ENCODE results near the gene RAI1.

Gene RAI1

DNA sequence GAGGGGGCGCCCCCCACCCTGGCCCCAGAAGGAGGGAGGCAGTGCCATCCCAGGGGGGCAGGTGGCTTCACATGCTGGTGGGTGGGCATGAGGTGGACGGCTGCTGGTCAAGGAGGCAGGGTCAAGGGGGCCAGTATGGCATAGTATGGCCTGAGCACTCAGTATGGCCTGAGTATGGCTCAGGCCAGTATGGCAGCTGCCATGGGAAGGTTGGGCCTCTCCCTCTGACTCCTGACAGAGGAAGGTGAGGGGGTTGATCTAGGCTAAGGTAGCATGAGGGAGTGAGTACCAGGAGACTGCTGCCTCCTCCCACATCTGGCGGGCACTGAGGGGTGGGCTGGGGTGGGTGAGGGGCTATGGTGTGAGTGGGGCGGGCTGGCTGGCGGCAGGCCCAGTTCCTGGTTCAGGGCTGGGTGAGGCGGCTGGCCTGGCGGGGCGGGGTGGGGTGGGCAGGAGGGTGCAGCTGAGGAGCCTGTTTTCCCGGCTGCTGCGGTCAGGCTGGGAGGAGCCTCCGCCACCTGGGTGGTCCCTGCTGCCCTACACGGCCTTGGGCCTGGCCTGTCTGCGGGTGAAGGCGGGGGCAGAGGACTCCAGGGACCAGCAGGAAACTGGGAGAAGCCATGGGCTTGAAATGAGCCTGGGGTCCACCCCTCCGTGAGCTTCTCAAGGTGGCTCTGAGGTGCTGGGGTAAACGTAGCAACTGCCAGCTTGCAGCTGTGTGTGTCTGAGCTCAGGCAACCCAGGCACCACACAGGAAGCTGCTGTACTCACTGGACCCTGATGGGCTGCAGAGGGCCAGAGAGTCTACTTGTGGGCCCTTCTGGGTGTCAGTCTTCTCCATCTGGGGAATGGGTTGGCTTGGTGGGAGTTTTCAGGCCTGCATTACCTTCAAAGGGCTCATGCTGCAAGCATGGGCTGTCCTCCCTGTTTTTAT, 57.0 kb downstream of the RAI1 start:
- no peak for DNase-seq

DNA sequence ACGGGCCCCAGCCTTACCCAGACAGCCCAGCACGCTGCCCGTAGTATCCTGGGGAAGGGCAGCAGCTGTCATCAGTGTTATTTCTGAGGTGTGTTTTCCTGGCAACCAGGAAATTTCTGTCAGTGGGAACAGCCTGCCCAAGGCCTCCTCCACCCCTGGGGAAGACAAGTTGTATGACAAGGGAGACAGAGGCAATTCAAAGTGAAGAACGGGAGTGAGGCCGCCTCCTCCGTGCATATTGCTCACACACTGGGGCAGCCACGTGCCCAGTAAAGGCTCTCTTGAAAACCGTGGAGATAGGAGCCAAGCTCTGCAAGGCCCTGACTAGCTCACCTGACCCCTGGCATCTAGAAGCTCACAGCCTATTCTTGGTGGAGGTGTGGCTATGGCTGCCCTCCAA, 57.6 kb downstream of the RAI1 start:
- DNase-seq, result no peak

DNA sequence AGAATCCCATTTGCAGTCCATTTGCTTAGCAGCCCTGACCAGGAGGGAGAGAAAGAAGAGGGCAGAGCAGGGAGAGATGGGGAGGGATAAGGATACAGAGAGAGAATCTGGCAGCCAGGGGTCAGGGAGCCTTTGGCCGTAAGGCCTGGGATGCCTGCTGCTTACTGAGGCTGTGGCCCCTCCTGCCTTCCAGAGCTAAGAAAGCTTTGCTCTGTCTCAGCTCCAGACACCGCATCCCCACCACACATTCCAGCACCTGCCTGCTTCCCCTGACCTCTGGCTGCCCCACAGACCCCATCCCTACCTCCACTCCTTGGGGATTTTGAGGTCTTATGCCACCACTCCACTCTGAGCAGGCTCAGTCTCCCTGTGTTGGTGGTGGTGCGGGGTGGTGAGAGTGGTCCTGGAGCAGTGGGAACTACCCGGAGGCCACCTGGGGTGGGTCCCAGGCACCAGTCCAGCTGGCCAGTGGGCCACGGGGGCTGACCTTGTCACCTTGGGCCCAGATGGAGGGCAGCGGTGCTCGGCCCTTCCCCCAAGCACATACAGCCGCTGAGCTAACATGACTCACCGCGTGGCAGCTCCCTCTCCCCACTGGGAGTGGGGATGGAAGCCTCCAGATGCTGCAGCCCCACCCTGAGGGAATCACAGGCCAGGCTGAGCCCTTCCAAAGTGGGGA, 58.3 kb downstream of the RAI1 start:
- DNase-seq, result no peak

DNA sequence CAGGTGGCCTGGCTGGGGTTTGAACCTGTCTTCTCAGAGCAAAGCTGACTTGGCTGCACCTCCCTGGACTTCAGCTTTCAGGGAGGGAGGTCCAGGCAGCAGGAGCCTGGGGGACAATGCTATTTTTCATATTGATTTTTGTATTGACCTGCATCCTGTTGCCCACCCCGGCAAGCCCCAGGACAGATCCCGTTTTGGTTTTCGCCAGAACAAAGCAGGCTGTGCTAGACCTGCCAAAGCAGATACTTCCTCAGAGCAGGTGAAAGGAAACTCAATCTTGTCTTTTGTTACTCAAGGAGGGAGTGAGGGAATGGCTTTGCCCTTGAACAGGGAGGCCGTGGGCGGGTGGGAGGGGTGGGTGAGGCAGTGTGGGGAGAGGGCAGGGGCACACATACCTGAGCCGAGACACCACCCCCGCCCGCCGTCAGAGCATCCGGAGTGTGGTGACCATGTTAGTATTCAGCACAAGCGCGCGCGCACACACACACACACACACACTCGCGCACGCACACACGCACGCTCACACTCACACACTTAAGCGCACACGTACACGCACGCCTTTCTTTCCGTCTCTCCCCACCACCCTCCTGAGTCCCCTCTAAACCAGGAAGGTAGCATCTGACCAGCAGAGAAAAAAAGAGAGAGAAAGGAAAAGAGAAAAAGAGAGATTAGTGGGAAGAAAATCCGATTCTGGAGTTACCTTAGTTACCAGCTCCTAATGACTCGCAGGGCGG, 59.5 kb downstream of the RAI1 start:
- peak; percentile 69 for DNase-seq

DNA sequence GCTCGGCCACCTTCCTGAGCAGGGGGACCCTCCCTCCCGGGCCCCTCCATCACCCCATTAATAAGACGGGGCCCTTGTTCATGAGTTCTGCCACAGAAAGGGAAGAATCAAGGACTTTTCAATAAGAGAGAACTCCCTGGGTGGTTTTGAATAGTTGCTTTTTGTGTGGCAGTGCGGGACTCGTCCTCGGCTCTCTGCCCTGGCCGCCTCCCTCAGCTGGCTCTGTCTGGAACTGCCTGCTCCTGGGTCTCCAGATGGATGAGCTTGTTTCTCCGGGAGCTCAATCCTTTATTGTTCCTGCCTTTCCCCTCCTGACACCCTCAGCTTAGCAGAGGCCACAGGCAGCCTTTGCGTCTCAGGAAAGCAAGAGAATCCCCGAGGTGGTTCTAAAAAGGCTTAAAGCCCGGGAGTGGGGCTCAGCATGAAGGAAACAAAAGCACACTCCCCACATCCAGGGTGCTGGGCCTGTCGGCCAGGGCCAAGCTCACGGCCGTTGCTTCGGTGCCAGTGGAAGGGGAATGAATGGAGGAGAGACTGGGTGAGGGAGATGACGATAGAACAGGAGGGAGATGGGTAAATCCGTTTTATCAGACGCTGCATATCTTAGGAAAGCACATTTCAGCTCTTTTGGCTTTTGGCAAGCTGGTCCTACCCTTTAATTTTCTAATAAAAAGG, 60.2 kb downstream of the RAI1 start:
- DNase-seq, result no peak

DNA sequence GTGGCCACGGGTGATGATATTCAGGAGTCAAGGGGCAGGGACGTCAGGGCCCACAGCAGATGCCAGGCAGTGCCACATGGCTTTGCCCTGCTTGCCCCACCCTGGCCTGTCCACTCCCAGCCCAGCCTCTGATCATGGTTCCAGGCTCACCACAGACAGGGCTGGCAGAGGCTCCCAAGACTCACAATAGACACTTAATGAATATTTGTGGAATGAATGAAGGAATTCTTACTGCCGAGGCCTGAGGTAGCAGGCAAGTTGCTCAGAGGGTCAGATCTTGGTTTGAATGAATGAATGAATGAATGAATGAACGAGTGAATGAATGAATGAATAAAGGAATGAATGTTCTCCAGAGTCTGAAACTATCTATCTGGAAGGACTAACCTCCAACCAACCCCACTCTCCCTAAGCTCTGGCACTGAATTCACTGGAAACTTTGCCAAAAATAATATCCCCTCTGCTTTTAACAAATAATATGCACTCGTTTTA, 60.9 kb downstream of the RAI1 start:
- DNase-seq, result no peak

DNA sequence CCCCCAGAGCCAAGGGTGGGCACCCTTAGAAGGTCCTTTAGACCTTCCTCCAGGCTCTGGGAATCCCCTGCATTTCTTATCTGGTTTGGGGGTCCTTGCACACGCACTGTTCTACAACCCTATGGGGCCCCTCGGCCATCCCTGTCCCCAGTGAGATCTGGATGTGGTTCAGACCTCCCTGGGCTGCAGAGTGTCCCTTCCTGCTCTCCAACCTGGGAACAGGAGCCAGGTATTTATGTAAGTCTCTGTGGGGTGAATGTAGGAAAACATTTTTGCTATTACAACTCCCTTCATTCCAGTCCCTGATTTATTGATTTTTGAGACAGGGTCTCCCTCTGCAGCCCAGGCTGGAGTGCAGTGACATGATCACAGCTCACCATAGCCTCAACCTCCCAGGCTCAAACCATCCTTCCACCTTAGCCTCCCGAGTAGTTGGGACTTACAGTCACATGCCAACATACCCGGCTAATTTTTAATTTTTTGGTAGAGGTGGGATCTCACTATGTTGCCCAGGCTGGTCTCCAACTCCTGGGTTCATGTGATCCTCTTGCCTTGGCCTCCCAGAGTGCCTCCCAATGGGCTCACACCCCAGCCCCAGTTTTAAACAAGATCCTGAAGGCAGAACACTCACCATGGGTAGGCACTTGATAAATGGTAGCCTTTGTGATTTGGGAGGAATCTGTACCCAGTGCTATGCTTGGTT, 61.6 kb downstream of the RAI1 start:
- no peak for DNase-seq

DNA sequence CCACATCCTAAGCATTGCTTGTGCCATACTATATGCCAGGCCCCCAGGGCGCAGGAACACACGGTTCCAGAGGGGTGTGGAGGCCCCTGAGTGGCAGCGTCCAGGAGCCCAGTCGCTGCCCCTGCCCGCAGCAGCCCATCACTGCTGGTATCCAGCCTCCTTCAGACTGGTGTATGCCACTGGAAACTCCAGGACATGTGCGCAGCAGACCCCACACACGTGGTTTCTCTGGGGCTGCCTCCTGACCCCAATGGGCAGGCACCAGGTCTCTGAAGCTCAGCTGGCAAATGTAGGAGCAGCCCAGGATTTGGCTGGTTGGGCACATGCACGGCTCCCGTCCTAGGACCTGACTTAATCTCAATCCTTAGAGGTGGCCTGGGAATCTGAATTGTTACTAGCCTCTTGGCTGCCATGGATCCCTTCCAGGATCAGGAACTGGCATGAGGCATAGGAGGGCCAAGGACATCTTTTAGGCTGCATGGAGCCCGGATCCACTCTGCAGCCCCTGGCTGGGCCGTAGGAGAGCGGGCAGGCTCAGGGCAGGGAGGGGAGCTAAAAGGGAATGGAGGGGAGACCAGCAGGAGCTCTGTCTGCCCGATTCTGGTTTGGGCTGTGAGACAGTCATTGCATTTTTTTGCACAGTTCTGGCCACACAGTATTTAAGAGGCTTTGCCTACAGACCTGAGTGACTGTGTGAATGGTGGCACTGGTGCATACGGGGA, 62.3 kb downstream of the RAI1 start:
- no peak for DNase-seq

DNA sequence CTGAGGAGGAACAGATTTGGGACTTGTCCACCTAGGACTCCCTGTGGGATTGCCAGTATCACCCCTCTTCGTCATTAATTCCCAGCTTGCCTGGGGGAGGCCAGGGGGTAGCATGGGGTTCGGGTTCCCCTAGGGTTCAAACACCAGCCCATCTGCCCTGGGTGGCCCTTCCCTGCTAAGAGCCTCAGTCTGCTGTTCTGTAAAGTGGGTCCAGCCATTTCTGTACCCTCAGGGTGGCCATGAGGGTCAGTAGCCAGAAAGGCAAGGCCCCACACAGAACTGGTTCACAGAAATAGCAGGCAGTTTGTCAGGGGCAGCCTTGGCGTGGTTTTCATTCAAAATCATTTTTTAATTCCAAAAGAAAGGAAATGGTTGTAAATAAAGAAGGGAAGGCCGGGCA, 62.9 kb downstream of the RAI1 start:
- DNase-seq, result no peak

DNA sequence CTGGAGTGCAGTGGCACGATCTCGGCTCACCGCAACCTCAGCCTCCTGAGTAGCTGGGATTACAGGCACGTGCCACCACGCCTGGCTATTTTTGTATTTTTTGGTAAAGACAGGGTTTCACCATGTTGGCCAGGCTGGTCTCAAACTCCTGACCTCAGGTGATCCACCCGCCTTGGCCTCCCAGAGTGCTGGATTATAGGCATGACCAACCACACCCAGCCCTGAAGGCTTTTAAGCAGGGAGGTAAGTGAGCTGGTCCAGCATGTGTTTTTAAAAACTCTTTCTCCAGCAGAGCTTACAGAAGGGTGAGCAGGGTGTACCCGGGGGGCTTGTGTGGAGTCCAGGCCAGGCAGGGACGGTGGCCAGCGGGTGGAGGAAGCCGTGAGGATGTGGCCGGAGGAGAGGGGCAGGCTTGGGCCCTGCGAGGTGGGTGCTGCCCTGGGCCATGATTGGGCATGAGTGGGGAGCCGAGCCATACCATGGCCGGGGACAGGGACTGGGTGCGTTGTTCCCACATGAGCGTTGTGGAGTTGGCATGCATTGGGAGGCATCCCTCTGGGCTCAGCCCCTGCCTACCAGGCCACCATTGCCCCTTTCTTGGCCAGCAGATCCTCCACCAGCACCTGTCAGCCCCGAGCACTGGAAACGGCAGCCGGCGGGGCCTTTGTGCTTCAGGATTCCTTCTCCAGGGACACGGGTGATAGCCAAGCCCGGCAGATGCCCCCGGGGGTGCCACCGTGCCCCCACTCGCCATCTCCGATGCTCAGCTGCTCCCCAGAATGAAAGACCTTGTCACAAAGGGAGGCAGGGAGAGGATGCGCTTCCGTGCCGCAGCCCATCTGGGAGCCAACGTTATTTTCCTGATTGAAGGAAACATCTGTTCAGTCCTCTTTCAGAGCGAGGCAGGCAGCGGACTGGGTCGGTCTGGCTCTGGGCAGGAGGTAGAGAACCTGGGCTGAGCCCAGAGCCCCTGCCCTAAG, 64.5 kb downstream of the RAI1 start:
- DNase-seq, result no peak

DNA sequence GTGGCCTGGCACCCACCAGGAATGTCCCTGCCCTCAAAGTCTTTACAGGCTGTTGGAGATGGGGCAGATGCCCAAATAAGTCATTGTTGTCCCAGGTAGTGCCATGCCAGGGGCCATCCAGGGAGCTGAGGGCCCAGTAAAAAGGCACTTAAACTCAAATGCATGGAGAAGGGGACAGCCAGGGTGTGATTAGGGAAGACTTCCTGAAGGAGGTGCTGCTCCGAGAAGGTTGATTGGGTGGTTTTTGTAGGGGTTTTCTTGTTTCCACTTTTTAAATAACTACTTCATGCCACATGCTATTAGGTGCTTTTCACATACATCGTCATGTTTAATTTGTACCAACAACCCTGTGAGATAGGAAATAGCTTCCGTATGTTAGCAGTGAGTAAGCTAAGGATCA, 66.9 kb downstream of the RAI1 start:
- no peak for DNase-seq

DNA sequence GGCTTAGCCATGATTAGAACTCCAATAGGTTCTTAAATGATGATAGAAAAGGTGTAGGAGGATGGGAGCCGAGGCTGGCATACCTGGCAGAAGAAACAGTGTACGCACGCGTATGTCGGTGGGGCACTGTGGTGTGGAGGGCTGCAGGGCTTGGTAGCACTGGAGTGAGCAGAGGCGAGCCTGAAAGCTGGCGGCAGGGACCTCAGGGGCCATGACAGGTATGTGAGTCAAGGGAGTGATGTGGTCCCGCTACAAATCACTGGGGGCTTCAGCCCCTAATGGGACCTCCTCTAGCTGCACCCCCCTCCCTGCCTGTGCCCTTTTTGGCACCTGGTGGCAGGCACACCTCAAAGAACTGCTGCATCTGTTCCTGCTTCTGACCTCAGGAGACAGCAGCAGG, 67.3 kb downstream of the RAI1 start:
- no peak for DNase-seq

DNA sequence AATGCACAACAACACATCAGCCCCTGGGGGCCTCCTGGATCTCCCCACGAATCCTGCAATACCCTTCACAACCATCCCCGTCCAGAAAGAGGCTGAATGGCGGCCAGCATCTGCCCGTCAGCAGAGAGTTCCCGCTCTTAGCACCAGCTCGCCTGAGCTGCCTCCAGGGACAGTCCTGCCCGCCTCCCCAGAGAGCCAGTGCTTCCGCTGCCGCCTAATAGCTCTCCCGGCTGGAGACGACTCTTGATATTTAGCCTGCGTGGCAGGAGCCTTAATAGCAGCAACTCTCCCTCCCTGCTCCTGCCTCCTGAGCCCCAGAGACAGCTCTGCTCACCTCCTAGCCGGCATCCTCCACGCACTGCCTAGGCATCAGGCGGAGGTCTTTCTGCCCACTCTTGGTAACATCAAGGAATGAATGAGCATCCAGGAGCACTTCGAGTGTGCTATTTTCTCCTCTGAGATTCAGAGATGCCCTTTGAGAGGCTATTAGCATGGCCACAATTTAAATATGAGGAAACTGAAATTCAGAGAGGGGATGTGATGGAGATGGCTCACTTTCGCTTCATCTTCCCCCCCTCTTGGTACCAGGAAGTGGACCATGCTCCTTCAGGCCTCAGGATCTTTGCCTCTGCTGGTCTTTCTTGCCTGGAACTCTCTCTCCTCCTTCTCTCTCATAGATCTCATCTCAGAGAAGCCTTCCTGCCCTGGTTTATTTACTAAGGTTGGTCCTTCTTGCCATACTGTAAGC, 67.9 kb downstream of the RAI1 start:
- DNase-seq, result no peak

DNA sequence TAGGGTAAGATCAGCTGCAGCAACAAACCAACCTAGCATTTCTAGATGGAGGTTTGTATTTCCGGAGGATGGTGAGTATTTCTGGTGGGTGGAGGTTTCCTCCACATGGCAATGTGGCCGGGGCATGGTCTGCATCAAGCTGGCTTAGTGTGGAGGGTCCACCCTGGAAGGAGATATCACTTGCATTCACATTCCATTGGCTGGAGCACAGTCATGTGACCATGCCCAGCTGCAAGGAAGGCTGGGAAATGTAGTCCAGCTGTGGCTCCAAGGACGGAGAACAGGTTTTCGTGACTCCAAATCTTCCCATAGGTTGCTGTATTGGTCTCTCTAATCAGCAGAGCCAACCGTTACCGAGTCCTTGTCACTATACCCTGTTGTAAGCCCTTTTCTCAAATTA, 68.7 kb downstream of the RAI1 start:
- DNase-seq, result peak; percentile 74

DNA sequence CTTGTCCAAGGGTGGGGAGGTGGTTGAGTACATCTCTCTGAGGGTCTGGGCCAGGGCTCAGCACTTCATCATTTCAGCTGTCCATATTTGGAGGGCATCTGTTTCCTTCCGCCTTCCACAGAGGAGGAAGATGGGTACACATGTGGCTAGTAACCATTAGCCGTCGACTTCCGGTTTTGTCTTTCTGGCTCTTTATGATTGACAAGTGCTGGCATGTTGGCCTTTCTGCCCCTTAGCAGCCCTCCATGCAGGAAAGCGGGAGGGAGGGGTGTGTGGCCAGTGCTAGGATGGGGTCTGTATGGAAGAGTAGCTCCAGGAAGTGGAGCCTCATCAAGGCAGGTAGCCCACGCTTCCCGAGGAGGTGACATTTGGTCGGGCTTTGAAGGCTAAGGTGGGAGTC, 69.6 kb downstream of the RAI1 start:
- DNase-seq, result peak; percentile 75

DNA sequence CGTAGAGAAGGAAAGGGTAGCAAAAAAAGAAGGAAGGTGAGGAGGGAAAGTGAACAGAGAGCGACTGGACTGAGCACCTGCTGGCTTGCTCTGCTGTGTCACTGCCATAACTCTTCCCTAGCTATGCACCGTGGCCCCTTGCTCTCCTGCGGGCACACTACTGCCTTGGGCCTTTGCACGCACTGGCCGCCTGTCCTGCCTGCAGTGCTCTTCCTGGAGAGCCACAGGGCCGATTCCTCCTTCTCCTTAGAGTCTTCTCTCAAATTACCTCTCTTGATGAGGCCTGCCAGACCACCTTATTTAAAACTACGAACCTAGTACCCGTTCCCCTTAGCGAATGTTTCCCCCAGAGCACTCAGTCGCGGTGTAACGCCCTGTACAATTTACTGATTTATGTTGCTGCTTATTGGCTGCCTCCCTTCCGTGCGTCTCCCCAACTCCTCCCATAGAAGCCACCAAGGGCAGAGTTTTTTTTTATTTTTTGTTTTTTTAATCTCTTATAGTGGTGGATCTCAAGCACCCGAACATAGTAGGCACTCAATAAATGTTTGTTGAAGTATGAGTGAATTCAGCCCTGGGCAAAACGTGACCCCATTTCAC, 70.3 kb downstream of the RAI1 start:
- DNase-seq, result peak; percentile 78

DNA sequence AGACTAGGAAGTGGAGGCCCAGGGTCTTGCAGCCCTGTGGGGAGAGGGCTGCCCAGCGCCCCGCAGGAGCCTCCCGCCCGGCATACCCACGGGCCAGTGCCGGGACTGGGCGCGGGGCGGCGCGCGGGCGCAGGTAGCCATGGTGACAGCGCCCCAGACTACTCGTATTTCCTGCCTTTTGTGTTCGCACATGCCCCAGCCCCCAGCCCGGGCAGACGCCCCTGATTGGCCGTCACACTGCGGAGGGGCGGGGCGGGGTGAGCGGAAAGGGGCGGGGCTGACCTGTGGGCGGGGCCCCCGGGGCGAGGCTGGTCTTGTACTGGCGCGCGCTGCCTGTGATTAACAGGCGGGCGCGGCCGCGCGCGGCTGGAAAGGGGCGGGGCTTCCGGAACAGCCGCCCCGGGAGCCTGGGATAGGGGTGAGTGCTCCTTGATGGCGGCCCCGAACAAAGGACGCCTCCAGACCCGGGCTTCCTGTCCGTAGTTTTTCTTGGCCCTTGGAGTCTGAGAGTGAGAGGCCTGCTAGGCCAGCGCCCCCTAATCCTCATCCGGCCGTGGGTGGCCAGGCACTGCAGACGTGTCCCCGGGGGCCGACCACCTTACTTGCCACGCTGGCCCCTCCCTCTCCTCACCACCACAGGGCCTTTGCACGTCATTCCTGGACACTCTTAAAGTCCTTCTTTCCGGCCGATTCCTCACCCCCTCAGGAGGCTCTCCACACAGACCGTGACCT, 71.0 kb downstream of the RAI1 start:
- peak; percentile 98 for DNase-seq

DNA sequence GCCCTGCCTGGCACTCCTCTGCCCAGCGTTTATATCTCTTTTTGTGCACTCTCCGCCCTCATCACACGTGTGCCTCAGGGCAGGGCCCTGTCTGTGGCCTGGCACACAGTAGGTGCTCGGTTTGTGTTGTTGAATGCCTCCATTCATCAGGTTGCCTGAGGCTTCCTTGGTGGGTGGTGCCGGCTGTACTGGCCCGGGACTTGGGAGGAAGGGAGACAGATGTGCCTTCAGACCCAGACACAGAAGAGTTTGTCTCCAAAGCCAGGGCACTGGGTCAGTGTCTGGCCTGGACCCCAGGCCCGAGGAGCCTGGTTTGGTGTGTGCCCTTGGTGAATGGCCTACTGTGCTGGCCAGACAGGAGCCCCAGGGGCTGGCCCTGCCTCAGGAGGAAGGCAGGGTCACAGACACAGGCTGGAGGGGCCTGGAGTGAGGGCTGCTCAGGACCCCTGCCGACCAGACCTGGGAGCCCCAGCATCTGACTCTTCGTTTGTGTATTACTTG, 71.6 kb downstream of the RAI1 start:
- DNase-seq, result no peak

All from CD4-positive, alpha-beta T cell treated with Interleukin-21 for 1 hour (primary cell).